ENCODE results near the gene MEA1.

Gene MEA1

GRCh38 chr6:42974919-42975505 lies 38.7 kb downstream of the MEA1 start:
- DNase-seq (ENCODE audit: low read depth in 2 of 2, low spot score in 1 of 2) = no peak

GRCh38 chr6:42973926-42974325 lies 39.8 kb downstream of the MEA1 start:
- DNase-seq (ENCODE audit: low read depth in 2 of 2, low spot score in 1 of 2) = no peak

DNA sequence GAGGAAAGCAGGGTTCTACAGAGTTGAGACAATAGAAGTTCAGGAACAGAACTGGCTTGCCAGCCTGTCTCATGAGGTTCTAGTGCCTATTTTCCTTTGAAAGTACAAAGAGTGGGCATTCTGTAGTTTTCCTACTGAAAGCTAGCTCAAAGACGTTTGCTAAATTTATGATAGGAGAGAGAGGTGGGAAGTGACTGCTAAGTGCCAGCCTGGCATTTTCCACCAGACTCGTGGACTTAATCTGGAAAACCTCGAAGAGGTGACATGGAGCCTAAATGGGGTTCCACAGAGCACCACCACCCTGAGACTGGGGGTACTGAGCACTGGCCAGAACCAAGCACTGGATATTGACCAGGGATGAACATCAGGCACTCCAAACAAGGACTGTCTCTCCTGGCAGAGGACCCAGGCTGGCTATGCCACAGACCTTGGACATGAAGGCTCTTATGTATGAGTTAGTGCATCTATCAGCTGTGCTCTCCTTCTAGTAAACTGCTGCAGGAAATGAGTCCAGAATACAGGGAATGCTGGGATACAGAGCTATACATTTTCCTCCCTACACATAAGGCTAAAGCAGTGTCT lies 41.9 kb downstream of the MEA1 start:
- no peak for DNase-seq (ENCODE audit: low read depth in 2 of 2, low spot score in 1 of 2)

DNA sequence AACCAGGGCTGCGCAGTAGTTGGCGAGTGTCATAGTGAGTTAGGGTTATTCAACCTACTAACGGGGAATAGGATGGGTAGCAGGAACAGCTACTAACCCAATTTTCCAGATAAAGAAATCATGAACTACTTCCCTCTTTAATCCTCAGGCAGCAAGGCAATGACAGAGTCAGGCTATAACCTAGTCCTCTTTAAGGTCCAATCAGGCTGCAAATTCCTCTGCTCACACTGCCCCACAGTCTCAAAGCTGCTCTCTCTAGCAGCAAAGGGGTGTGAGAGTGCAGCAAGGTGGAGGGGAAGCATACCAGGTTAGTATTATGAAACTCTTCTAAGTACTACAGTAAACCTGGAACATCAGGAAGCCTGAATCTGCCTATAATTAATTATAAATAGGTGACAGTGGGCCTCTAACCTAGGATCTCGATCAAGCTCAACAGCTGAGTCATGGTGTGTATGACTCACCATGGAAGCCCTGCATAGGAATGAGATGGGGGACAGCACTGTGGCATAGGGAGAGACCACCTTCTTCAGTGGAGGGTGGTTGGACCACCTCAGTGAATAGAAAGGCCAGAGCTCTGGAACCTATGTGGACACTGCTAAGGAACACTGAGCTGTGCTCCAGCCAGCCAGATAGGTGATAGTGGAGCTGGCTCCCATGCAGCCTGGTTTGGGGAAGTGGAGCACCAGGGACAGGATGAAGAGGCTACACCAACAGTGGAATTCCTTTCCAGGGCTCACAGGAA lies 42.7 kb downstream of the MEA1 start:
- no peak for DNase-seq (ENCODE audit: low read depth in 2 of 2, low spot score in 1 of 2)

DNA sequence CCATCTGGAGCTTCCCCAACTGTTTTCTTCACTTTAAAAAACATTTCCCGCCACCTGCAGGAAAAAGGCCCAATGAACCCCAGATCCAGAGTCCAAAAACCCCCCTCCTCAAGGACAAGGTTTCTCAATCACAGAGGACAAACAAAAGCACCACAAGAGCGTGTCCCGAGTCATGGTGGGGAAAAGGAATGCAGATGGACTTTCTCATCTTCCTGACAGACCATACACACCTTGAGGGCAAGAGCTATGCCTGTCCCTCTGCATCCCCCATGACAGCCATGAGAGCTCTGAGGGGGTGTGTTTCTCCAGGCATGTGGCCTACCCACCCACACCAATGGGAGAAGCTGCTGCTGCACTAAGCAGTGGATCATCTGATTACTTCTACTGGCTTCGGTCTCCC lies 43.8 kb downstream of the MEA1 start:
- no peak for DNase-seq (ENCODE audit: low read depth in 2 of 2, low spot score in 1 of 2)

GRCh38 chr6:42969431-42969830 lies 44.3 kb downstream of the MEA1 start:
- DNase-seq (ENCODE audit: low read depth in 2 of 2, low spot score in 1 of 2) = no peak

- DNase-seq (ENCODE audit: low read depth in 2 of 2, low spot score in 1 of 2) = no peak
These were observed 45.0 kb downstream of the MEA1 start for GRCh38 chr6:42968783-42969182.

- DNase-seq (ENCODE audit: low read depth in 2 of 2, low spot score in 1 of 2) = no peak
These were observed 45.5 kb downstream of the MEA1 start for GRCh38 chr6:42968126-42968701.

- no peak for DNase-seq (ENCODE audit: low read depth in 2 of 2, low spot score in 1 of 2)
These were observed 46.5 kb downstream of the MEA1 start for GRCh38 chr6:42967228-42967627.

DNA sequence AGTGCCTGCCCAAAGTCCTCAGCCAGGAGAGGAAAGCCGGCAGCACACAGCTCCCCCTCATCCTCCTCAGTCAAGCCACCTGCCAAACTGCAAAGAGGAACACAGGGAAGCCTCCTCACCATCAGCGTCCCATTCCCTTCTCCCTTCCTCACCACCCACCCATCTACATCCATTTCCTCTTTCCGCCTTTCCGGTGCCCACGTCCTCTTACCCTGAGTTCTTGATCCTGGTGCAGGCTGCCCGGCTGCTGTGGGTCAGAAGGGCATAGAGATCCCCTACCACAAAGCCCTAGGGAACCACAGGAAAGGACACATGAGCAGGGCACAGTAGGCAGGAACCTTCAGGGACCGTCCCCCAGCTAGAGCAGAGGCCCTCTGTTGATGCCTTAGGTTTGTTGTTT lies 47.2 kb downstream of the MEA1 start:
- no peak for DNase-seq (ENCODE audit: low read depth in 2 of 2, low spot score in 1 of 2)

DNA sequence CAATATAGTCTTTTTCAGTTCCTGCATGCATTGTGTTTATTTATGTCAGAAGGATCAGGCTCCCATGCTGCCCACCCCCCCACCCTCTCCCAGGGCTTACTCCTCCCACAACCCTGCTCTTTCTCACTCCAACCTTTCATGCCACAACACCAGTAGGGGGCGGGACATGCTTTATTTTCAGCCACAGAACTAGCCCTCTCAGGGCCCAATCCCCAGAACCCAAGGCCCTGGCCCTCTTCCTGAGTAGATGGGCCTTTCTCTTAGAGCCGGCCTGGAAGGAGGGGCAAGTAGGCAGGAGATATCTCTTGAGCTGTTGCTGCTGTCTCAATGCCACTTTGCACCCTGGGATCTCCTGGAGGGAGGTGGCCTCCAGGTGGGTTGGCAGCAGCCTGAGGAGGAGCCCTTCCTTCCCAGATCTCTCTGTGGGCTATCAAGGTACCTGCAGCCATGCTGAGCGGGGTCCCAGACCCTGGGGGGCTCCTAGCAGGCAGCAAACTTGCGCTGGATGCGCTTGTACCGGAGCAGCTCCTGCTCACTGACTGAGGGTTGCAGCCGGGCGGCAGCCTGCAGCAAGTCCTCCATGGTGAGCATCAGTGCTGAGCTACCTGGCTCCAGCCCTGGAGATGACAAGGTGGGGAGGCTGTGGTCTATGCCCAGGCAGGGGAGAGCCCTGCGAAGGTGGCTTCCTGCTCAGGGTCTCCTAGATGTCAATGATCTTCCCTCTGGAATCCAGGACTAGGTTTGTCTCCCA lies 49.7 kb downstream of the MEA1 start:
- DNase-seq (ENCODE audit: low read depth in 2 of 2, low spot score in 1 of 2) = no peak

DNA sequence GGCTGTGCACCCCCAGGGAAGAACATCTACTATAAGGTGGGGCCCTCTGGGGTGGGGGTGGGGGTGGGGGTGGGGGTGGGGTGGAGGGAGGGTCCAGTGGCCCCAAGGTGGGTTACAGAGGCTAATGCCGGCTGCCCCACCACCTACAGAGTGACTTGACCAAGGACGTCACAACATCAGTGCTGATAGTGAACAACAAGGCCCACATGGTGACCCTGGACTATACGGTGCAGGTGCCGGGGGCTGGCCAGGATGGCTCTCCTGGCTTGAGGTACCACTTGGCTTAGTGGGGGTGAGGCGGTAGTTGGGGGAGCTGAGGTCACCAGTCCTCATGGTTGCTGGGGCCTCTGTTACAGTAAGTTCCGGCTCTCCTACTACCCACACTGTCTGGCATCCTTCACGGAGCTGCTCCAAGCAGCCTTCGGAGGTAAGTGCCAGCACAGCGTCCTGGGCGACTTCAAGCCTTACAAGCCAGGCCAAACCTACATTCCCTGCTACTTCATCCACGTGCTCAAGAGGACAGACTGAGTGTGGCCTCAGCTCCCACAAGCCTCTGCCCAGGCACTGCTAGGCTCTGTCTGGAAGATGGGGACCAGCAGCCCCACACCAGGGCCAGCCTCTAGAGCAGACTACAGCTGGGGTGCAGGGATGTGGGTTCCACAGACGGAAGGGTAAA lies 50.4 kb downstream of the MEA1 start:
- no peak for DNase-seq (ENCODE audit: low read depth in 2 of 2, low spot score in 1 of 2)

DNA sequence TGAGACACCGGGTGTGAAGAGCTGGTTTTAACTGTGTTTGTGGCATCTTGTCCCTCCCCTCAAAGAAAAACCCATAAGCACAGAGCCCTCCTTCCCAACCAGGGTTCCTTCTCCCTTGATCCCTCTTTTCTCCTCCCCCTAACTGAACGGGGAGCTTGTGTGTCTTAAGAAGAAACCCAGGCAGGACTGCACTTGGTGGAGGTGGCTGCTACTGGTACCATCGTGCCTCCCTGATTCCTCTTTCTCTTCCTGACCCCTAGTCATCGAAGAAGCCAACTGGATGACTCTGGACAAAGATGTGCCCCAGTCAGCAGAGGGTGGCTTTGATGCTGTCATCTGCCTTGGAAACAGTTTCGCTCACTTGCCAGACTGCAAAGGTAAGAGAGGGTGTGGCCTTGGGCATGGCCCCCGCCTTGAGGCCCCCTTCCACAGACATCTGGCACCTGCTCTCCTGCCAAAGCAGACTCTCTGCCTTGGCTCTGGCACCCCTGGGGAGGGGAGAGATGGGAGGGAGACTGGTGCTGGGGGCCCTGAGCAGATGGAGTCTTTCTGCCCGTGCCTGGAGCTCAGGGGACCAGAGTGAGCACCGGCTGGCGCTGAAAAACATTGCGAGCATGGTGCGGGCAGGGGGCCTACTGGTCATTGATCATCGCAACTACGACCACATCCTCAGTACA lies 51.1 kb downstream of the MEA1 start:
- no peak for DNase-seq (ENCODE audit: low read depth in 2 of 2, low spot score in 1 of 2)

DNA sequence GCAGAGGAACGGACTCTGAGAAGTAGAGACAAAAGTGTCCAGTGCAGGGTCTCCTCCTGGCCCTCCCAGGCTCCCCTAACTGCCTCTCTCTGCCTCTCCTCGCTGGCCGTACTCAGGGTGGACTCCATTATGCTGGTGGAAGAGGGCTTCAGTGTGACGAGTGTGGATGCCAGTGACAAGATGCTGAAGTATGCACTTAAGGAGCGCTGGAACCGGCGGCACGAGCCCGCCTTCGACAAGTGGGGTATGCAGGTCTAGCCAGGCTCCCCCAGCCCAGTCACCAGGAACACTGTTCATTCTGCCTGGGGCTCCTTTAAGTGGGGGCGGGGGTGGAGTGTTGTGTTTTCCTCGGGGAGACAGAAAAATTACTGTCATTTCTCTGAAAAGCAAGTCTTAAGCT lies 51.6 kb downstream of the MEA1 start:
- no peak for DNase-seq (ENCODE audit: low read depth in 2 of 2, low spot score in 1 of 2)
